ENCODE results near the gene UCMA.
A peak's percentile ranks its signal among the peaks of the same experiment; 100 is the strongest.

The UCMA gene

GRCh38 chr10:13219685-13220670 is 14.2 kb downstream of the UCMA start:
- Mint-ChIP-seq H3K9me3 (no peaks in the 10 kb centered on the region), H3K4me1 (no peaks in the 10 kb centered on the region), H3K36me3 (no peaks in the 10 kb centered on the region), H3K27ac (no peak overlapping the region), H3K4me3 (no peak overlapping the region)
- peak; percentile 57 for ATAC-seq
- DNase-seq (ENCODE audit: low spot score in 2 of 2) = no peak

GRCh38 chr10:13218878-13219277 is 15.3 kb downstream of the UCMA start:
- no peaks in the 10 kb centered on the region for H3K36me3 Mint-ChIP-seq
- ATAC-seq = no peak
- H3K4me1 Mint-ChIP-seq = no peaks in the 10 kb centered on the region
- DNase-seq (ENCODE audit: low spot score in 2 of 2) = no peak
- H3K9me3 Mint-ChIP-seq = no peaks in the 10 kb centered on the region
- H3K27ac Mint-ChIP-seq = no peak overlapping the region
- no peak overlapping the region for H3K4me3 Mint-ChIP-seq

- H3K36me3 Mint-ChIP-seq = peaks cover 20% of the 10 kb centered on the region
- no peak overlapping the region for H3K4me3 Mint-ChIP-seq
- DNase-seq (ENCODE audit: low spot score in 2 of 2) = no peak
- no peak overlapping the region for H3K27ac Mint-ChIP-seq
- no peaks in the 10 kb centered on the region for H3K4me1 Mint-ChIP-seq
- no peak for ATAC-seq
- H3K9me3 Mint-ChIP-seq = no peaks in the 10 kb centered on the region
These were observed 21.0 kb downstream of the UCMA start for GRCh38 chr10:13213163-13213562.

- Mint-ChIP-seq H3K36me3 (peaks cover 53% of the 10 kb centered on the region), H3K9me3 (no peaks in the 10 kb centered on the region)
- no peak for DNase-seq (ENCODE audit: low spot score in 2 of 2)
These were observed 27.4 kb downstream of the UCMA start for GRCh38 chr10:13206546-13207443.

GRCh38 chr10:13206091-13206490 is 28.1 kb downstream of the UCMA start:
- no peak overlapping the region for H3K4me3 Mint-ChIP-seq
- H3K36me3 Mint-ChIP-seq = peaks cover 53% of the 10 kb centered on the region
- DNase-seq (ENCODE audit: low spot score in 2 of 2) = no peak
- ATAC-seq = no peak
- no peak overlapping the region for H3K27ac Mint-ChIP-seq
- H3K4me1 Mint-ChIP-seq = no peaks in the 10 kb centered on the region
- H3K9me3 Mint-ChIP-seq = no peaks in the 10 kb centered on the region

More at GRCh38 chr10:13206546-13207443, 27.4 kb downstream of the UCMA start:
- H3K27ac Mint-ChIP-seq = no peak overlapping the region
- no peaks in the 10 kb centered on the region for H3K4me1 Mint-ChIP-seq
- ATAC-seq = no peak
- no peak overlapping the region for H3K4me3 Mint-ChIP-seq

GRCh38 chr10:13201132-13201531 is 33.0 kb downstream of the UCMA start:
- peaks cover 79% of the 10 kb centered on the region for H3K36me3 Mint-ChIP-seq
- ATAC-seq = peak; percentile 24

GRCh38 chr10:13195016-13195415 is 39.2 kb downstream of the UCMA start:
- no peaks in the 10 kb centered on the region for H3K9me3 Mint-ChIP-seq
- no peak overlapping the region for H3K27ac Mint-ChIP-seq
- no peak for DNase-seq (ENCODE audit: low spot score in 2 of 2)
- H3K4me1 Mint-ChIP-seq = no peaks in the 10 kb centered on the region
- H3K4me3 Mint-ChIP-seq = no peak overlapping the region
- peaks cover 93% of the 10 kb centered on the region for H3K36me3 Mint-ChIP-seq
- ATAC-seq = no peak

More at GRCh38 chr10:13201132-13201531, 33.0 kb downstream of the UCMA start:
- no peaks in the 10 kb centered on the region for H3K9me3 Mint-ChIP-seq
- H3K4me3 Mint-ChIP-seq = no peak overlapping the region
- H3K4me1 Mint-ChIP-seq = no peaks in the 10 kb centered on the region
- H3K27ac Mint-ChIP-seq = no peak overlapping the region
- DNase-seq (ENCODE audit: low spot score in 2 of 2) = no peak

- no peak overlapping the region for H3K4me3 Mint-ChIP-seq
- H3K27ac Mint-ChIP-seq = no peak overlapping the region
- H3K4me1 Mint-ChIP-seq = no peaks in the 10 kb centered on the region
- ATAC-seq = no peak
- DNase-seq (ENCODE audit: low spot score in 2 of 2) = no peak
- H3K36me3 Mint-ChIP-seq = peaks cover 93% of the 10 kb centered on the region
- H3K9me3 Mint-ChIP-seq = no peaks in the 10 kb centered on the region
These were observed 40.5 kb downstream of the UCMA start for GRCh38 chr10:13193637-13194036.

GRCh38 chr10:13191362-13191761 is 42.8 kb downstream of the UCMA start:
- H3K36me3 Mint-ChIP-seq = peaks cover 90% of the 10 kb centered on the region
- ATAC-seq (no peak), DNase-seq (ENCODE audit: low spot score in 2 of 2) (no peak)
- H3K9me3 Mint-ChIP-seq = no peaks in the 10 kb centered on the region
- no peaks in the 10 kb centered on the region for H3K4me1 Mint-ChIP-seq
- H3K27ac Mint-ChIP-seq = no peak overlapping the region
- H3K4me3 Mint-ChIP-seq = no peak overlapping the region

- H3K4me3 Mint-ChIP-seq = no peak overlapping the region
- H3K27ac Mint-ChIP-seq = no peak overlapping the region
- peaks cover 90% of the 10 kb centered on the region for H3K36me3 Mint-ChIP-seq
- ATAC-seq (no peak), DNase-seq (ENCODE audit: low spot score in 2 of 2) (no peak)
- H3K9me3 Mint-ChIP-seq = no peaks in the 10 kb centered on the region
- no peaks in the 10 kb centered on the region for H3K4me1 Mint-ChIP-seq
These were observed 43.4 kb downstream of the UCMA start for GRCh38 chr10:13190816-13191215.

GRCh38 chr10:13189961-13190360 is 44.2 kb downstream of the UCMA start:
- DNase-seq (ENCODE audit: low spot score in 2 of 2) (no peak), ATAC-seq (no peak)
- Mint-ChIP-seq H3K9me3 (no peaks in the 10 kb centered on the region), H3K27ac (no peak overlapping the region), H3K4me3 (no peak overlapping the region), H3K36me3 (peaks cover 88% of the 10 kb centered on the region), H3K4me1 (no peaks in the 10 kb centered on the region)

- no peak overlapping the region for H3K27ac Mint-ChIP-seq
- peaks cover 92% of the 10 kb centered on the region for H3K36me3 Mint-ChIP-seq
- no peaks in the 10 kb centered on the region for H3K9me3 Mint-ChIP-seq
- H3K4me1 Mint-ChIP-seq = no peaks in the 10 kb centered on the region
- DNase-seq (ENCODE audit: low spot score in 2 of 2) (no peak), ATAC-seq (no peak)
- no peak overlapping the region for H3K4me3 Mint-ChIP-seq
These were observed 45.6 kb downstream of the UCMA start for GRCh38 chr10:13188593-13188992.

- Mint-ChIP-seq H3K4me1 (no peaks in the 10 kb centered on the region), H3K4me3 (no peak overlapping the region), H3K9me3 (no peaks in the 10 kb centered on the region), H3K27ac (no peak overlapping the region), H3K36me3 (peaks cover 92% of the 10 kb centered on the region)
- DNase-seq (ENCODE audit: low spot score in 2 of 2) (no peak), ATAC-seq (no peak)
These were observed 47.0 kb downstream of the UCMA start for GRCh38 chr10:13187135-13187534.

GRCh38 chr10:13184730-13185514 is 49.3 kb downstream of the UCMA start:
- DNase-seq (ENCODE audit: low spot score in 2 of 2) (no peak), ATAC-seq (no peak)
- H3K4me1 Mint-ChIP-seq = no peaks in the 10 kb centered on the region
- no peak overlapping the region for H3K27ac Mint-ChIP-seq
- H3K36me3 Mint-ChIP-seq = peaks cover 94% of the 10 kb centered on the region
- H3K4me3 Mint-ChIP-seq = no peak overlapping the region
- no peaks in the 10 kb centered on the region for H3K9me3 Mint-ChIP-seq

- no peak overlapping the region for H3K4me3 Mint-ChIP-seq
- ATAC-seq (no peak), DNase-seq (ENCODE audit: low spot score in 2 of 2) (no peak)
- H3K4me1 Mint-ChIP-seq = no peaks in the 10 kb centered on the region
- no peaks in the 10 kb centered on the region for H3K9me3 Mint-ChIP-seq
- H3K27ac Mint-ChIP-seq = peak overlapping the region; percentile 1
- peaks cover 94% of the 10 kb centered on the region for H3K36me3 Mint-ChIP-seq
These were observed 49.9 kb downstream of the UCMA start for GRCh38 chr10:13184276-13184675.

Measured in stimulated activated effector memory CD8-positive, alpha-beta T cell treated with anti-CD3 and anti-CD28 coated beads, Interleukin-12 subunit alpha, Interleukin-12 subunit beta, amount 100 ng/mL, for 72 hours (primary cell).